ENCODE results near the gene PLK2.

Gene PLK2

GRCh38 chr5:58460002-58460731 lies at the start of gene PLK2:
Gene PLK2 (minus strand): TSS chr5:58460086. CDS start chr5:58459959, 127 bp downstream.
- peak; percentile 83 for DNase-seq (ENCODE audit: low read depth)

GRCh38 chr5:58507715-58508114 lies 47.8 kb upstream of the PLK2 start:
- DNase-seq (ENCODE audit: low read depth): no peak

- no peak for DNase-seq (ENCODE audit: low read depth)
Observed at GRCh38 chr5:58505971-58506640, 46.2 kb upstream of the PLK2 start.

- no peak for DNase-seq (ENCODE audit: low read depth)
Observed at GRCh38 chr5:58505502-58505901, 45.6 kb upstream of the PLK2 start.

DNA sequence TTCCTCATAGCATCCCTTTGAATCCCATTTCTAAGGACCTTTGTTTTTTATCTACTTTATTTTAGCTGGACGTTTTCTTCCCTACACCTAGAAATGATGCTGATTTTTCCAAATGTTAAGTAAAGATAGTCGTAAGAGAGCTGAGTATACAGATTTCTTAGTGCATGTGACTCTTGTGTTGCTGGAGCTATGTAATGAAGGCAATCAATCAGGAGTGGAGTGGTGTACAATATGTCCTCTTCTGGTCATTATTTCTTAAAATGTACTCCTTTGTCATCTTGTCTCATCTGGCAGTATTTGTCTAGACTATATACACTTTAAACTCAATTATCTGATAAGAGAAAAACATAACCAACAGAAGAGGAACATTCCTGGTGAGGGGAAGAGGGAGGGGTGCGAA lies 44.9 kb upstream of the PLK2 start:
- no peak for DNase-seq (ENCODE audit: low read depth)

DNA sequence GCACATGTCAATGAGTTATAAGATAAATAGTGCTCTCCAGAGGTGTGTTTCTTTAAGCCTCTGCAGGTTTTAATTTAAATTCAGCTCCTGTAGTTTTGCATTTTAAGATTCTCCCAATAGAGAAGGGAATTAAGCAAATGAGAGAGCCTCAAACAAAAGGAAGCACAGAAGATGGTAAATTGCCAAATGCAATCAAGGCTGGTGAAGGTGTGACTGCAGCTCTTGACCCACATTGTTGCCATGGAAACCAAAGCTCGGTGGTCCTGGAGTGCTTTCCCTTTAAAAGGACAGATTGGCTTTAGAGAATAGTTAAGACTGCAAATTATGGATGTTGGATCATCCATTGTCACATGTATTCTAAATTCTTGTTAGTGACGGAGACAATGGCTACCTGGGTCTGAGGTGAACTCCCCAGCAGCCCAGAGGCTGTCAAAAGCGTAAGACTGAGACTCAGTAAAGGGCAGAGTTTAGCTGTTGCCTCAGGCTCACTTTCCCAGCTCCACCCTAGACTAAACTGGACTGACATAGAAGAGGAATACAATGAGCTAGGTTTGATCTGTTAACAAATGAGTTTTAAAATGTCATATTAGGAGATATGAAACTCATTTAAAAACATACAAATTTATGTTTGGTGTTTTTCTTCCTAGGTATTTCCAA lies 43.6 kb upstream of the PLK2 start:
- DNase-seq (ENCODE audit: low read depth): no peak

- DNase-seq (ENCODE audit: low read depth): no peak
Observed at GRCh38 chr5:58501778-58502417, 42.0 kb upstream of the PLK2 start.

DNA sequence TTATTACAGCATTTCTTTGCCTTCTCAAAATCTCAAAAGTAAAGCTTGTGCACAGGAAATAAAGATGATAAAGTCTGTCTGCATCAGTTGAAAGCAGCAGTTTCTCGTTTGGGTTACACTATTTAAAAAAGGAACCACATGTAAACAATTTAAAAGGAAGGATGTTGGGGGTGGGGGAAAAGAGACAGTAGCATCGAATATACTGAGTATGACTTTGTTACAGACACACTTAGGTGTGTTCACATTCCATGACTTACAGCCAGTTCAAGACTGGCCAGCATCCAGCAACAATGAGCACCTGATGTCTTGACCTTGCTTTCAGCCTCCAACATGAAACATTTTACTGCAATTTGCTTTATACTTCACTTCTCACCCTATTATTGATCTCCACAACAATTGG lies 40.1 kb upstream of the PLK2 start:
- DNase-seq (ENCODE audit: low read depth): no peak

DNA sequence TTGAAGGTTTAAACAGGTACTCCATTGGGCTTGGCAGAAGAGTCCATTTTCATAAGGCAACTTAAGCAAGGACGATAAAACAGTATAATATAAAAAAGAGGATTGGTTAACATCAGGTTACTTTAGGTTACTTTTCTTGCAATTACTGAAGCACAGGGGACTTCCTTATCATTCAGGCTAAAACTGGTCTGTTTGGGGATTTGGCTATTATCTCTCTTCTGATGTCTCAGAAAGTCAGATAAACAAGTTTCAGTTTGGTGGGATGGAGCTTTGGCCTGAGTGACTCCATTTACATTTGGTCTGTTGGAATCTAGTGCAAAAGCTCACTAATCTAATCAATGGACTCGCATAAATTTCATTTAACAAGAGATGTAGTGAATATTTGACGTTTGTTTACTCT lies 39.3 kb upstream of the PLK2 start:
- no peak for DNase-seq (ENCODE audit: low read depth)

DNA sequence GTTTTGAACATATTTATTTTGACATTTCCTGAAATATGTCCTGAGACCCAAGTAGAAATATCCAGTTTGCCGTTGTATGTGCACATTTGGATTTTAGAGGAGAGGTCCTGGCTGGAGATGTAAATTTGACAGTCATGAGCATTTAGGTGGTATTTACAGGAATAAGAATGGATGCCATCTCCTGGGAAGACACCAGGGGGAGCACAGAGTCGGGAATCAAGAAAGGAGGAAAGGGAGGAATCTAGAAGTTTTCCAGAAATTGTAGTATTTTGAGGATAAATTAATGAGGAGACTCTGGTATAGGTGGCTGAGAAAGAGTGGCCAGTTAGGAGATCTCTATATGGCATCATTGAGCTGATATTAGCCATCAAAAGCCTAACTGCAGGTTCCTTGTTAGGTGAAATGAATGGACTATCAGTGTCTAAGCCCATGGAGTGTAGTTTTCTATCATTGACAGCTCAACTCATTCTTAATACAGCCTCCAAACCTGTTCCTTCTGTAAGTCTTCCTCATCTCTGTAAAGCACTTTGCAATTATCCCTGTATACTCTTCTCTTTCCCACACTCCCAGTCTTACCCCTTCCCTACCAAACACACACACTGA lies 38.6 kb upstream of the PLK2 start:
- DNase-seq (ENCODE audit: low read depth): no peak

DNA sequence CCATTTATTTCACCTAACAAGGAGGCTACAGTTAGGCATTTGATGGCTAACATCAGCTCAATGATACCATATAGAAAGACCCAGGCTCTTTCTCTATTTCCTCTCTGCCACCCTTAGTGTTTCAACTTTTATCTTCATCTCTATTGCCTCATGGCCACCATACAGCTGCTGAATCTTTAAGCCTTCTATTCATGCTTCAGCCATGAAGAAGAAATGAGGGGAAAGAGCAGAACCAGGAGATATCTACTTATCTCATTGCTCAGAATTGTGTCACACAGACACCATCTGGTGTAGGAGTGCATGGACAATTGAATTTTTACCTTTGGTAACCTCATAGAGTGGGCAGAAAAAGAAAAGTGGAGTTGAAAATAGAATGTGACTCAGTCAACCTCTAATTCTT lies 38.0 kb upstream of the PLK2 start:
- DNase-seq (ENCODE audit: low read depth): no peak

- no peak for DNase-seq (ENCODE audit: low read depth)
Observed at GRCh38 chr5:58497386-58497785, 37.5 kb upstream of the PLK2 start.

DNA sequence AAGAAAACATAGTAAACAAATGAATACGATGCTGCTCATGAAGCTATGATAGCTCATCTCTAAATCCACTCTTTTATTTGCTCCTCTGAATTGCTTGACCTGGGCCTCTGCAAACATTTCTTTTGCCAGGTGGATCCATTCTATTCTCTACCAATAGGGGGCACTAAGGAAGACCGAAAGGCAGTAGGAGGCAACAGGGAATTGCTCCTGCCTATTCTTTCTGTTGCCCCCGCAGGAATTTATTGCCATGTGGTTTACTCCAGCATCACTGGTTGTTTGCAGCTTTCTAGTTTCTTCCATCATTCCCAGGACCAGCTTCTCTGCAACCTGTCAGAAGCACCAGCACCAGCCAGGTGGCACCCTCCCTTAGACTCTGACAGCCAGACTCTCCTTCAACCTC lies 36.6 kb upstream of the PLK2 start:
- no peak for DNase-seq (ENCODE audit: low read depth)

- DNase-seq (ENCODE audit: low read depth): no peak
Observed at GRCh38 chr5:58493141-58493540, 33.3 kb upstream of the PLK2 start.

- no peak for DNase-seq (ENCODE audit: low read depth)
Observed at GRCh38 chr5:58491216-58491892, 31.5 kb upstream of the PLK2 start, which contains the start of gene GAPT. Gene GAPT (plus strand): TSS chr5:58491435. CDS start chr5:58494537, 3,102 bp downstream.

- no peak for DNase-seq (ENCODE audit: low read depth)
Observed at GRCh38 chr5:58490402-58491050, 30.6 kb upstream of the PLK2 start.

DNA sequence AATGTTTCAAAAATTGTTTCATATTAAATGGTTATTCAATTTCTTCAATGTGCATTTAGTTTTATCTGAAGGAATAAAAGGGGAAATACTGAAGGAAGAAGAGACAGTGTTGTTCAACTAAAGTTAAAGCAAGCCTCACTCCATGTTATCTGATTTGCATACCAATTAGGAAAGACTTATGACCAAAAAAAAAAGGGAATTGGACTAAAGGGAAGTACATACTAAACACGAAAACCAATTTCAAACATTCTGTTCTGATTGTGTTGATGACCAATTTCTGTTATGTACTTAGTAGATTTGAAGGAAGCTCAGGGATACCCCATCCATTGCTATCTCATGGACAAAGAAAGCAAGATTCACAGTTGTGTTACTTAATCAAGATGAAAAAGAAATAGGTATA lies 26.4 kb upstream of the PLK2 start:
- DNase-seq (ENCODE audit: low read depth): no peak

GRCh38 chr5:58484505-58484904 lies 24.6 kb upstream of the PLK2 start:
- DNase-seq (ENCODE audit: low read depth): no peak

DNA sequence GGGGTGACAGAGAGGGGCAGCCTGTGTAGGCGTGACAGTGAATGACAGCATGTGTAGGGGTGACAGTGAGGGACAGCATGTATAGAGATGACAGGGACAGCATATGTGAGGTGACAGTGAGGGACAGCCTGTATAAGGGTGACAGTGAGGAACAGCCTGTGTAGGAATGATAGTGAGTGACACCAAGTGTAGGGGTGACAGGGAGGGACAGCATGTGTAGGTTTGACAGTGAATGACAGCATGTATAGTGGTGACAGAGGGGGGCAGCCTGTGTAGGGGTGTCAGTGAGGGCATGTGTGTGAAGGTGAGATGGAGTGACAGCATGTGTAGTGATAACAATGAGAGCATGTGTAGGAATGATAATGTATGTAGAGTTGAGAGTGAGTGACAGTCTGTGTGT lies 22.6 kb upstream of the PLK2 start:
- DNase-seq (ENCODE audit: low read depth): no peak

- no peak for DNase-seq (ENCODE audit: low read depth)
Observed at GRCh38 chr5:58481828-58482227, 21.9 kb upstream of the PLK2 start.

DNA sequence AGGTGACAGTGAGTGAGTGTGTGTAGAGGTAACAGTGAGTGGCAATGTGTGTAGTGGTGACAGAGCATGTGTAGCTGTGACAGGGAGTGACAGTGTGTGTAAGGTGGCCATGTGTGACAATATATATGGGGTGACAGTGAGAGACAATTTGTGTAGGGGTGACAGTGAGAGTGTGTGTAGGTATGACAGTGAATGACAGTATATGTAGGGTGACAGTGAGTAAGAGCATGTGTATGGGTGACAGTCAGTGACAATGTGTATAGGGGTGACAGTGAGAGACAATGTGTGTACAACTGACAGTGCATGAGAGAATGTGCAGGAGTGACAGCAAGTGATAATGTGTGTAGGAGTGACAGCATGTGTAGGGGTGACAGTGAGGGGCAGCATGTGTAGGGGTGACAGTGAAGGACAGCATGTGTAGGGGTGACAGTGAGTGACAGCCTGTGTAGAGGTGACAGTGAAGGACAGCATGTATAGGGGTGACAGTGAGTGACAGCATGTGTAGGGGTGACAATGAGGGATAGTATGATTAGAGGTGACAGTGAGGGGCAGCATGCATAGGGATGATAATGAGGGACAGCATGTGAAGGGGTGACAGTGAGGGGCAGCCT lies 21.3 kb upstream of the PLK2 start:
- DNase-seq (ENCODE audit: low read depth): no peak
